OCI-LY3 (cell line): ENCODE results near the gene CDC14A.

Source experiments
- H2AFZ ChIP-seq: fragments of 200-600, 300-600 bp; shearing (Covaris generic); 2 replicates; pipeline ENCODE4 v1.6.0; 2014; ENCODE audit warnings: antibody characterized with exemption, low read depth, low read length
- H3K27ac ChIP-seq: fragments of 200-600, 300-600 bp; sonication (generic); 2 replicates; pipeline ENCODE4 v1.5.1; 2014; ENCODE audit warnings: mild to moderate bottlenecking, low read length, moderate library complexity, mixed read lengths
- H3K27me3 ChIP-seq: fragments of 200-600, 300-600 bp; sonication (generic); 2 replicates; pipeline ENCODE4 v1.6.1; 2014; ENCODE audit warnings: low read depth, low read length, mixed read lengths
- H3K36me3 ChIP-seq: fragments of 200-600, 300-600 bp; sonication (generic); replicated peaks from 2 replicates; pipeline ENCODE3; 2014; ENCODE audit warnings: low read depth, low read length, mixed read lengths
- H3K4me1 ChIP-seq: fragments of 300-600, 200-600 bp; sonication (generic); 2 replicates; pipeline ENCODE4 v1.6.1; 2014; ENCODE audit warnings: low read length, mixed read lengths
- H3K4me2 ChIP-seq: fragments of 200-600, 300-600 bp; sonication (generic); 2 replicates; pipeline ENCODE4 v1.6.1; 2014; ENCODE audit warnings: low read length, mixed read lengths
- H3K4me3 ChIP-seq: fragments of 300-600, 200-600 bp; sonication (generic); 2 replicates; pipeline ENCODE4 v1.5.1; 2014; ENCODE audit warnings: antibody characterized with exemption, mild to moderate bottlenecking, low read length, moderate library complexity
- H3K79me2 ChIP-seq: fragments of 300-600, 200-600 bp; shearing (Covaris generic); 2 replicates; pipeline ENCODE4 v1.6.1; 2014; ENCODE audit warnings: mild to moderate bottlenecking, low read length, mixed read lengths
- H3K9ac ChIP-seq: fragments of 300-600, 200-600 bp; shearing (Covaris generic); 2 replicates; pipeline ENCODE4 v1.6.0; 2014; ENCODE audit warnings: mild to moderate bottlenecking, low read length, moderate library complexity
- H3K9me3 ChIP-seq: fragments of 200-600, 300-600 bp; shearing (Covaris generic); 2 replicates; pipeline ENCODE4 v1.6.1; 2014; ENCODE audit warnings: low read length, mixed read lengths; ENCODE audit not compliant: insufficient read depth
- H4K20me1 ChIP-seq: fragments of 200-600, 300-600 bp; sonication (generic); 2 replicates; pipeline ENCODE4 v1.6.1; 2016; ENCODE audit warnings: low read length, mixed read lengths; ENCODE audit not compliant: insufficient read depth
- CTCF ChIP-seq: fragments of 200-600, 300-600 bp; sonication (generic); IDR thresholded peaks from 2 replicates; pipeline ENCODE4 v1.5.1; 2014; ENCODE audit warnings: antibody characterized with exemption, low read length, low read depth
- EZH2phosphoT487 ChIP-seq: fragments of 200-600 bp; shearing (Covaris generic); IDR thresholded peaks from 2 replicates; pipeline ENCODE4 v1.6.1; 2018; ENCODE audit warnings: antibody characterized with exemption, mixed run types, low read depth

The CDC14A gene

GRCh38 chr1:100552922-100553321 is 200.6 kb downstream of the CDC14A start:
- no peaks in the 10 kb centered on the region for H3K79me2 ChIP-seq
- no peaks in the 10 kb centered on the region for H4K20me1 ChIP-seq
- no peak overlapping the region for H2AFZ ChIP-seq
- H3K27me3 ChIP-seq: no peaks in the 10 kb centered on the region
- H3K4me1 ChIP-seq: no peaks in the 10 kb centered on the region
- no peak overlapping the region for H3K27ac ChIP-seq
- no peak overlapping the region for H3K9ac ChIP-seq
- no peak overlapping the region for H3K4me2 ChIP-seq
- H3K9me3 ChIP-seq: no peaks in the 10 kb centered on the region
- TF ChIP-seq CTCF (no peak), EZH2phosphoT487 (no peak)
- no peak overlapping the region for H3K4me3 ChIP-seq
- no peaks in the 10 kb centered on the region for H3K36me3 ChIP-seq

- H4K20me1 ChIP-seq: no peaks in the 10 kb centered on the region
- H3K4me1 ChIP-seq: no peaks in the 10 kb centered on the region
- H3K4me2 ChIP-seq: no peak overlapping the region
- H3K79me2 ChIP-seq: no peaks in the 10 kb centered on the region
- H3K27ac ChIP-seq: no peak overlapping the region
- H3K9me3 ChIP-seq: no peaks in the 10 kb centered on the region
- no peak overlapping the region for H3K4me3 ChIP-seq
- no peak overlapping the region for H2AFZ ChIP-seq
- TF ChIP-seq CTCF: no peak
- TF ChIP-seq EZH2phosphoT487: no peak
- no peaks in the 10 kb centered on the region for H3K27me3 ChIP-seq
- no peak overlapping the region for H3K9ac ChIP-seq
- H3K36me3 ChIP-seq: no peaks in the 10 kb centered on the region
These were observed 203.9 kb downstream of the CDC14A start for GRCh38 chr1:100556181-100556580.

- H3K4me3 ChIP-seq: no peak overlapping the region
- H3K4me2 ChIP-seq: no peak overlapping the region
- no peak overlapping the region for H3K9ac ChIP-seq
These were observed 204.8 kb downstream of the CDC14A start for GRCh38 chr1:100556925-100557605.

GRCh38 chr1:100557606-100557953 is 205.3 kb downstream of the CDC14A start:
- no peaks in the 10 kb centered on the region for H4K20me1 ChIP-seq
- H3K36me3 ChIP-seq: no peaks in the 10 kb centered on the region
- H2AFZ ChIP-seq: no peak overlapping the region
- H3K27ac ChIP-seq: no peak overlapping the region
- H3K4me3 ChIP-seq: no peak overlapping the region
- no peak overlapping the region for H3K9ac ChIP-seq
- no peaks in the 10 kb centered on the region for H3K79me2 ChIP-seq
- H3K9me3 ChIP-seq: no peaks in the 10 kb centered on the region
- no peak for TF ChIP-seq CTCF
- H3K4me2 ChIP-seq: no peak overlapping the region
- no peaks in the 10 kb centered on the region for H3K27me3 ChIP-seq
- H3K4me1 ChIP-seq: no peaks in the 10 kb centered on the region

More at GRCh38 chr1:100556925-100557605, 204.8 kb downstream of the CDC14A start:
- Histone ChIP-seq H3K36me3 (no peaks in the 10 kb centered on the region), H3K79me2 (no peaks in the 10 kb centered on the region), H3K27me3 (no peaks in the 10 kb centered on the region), H3K9me3 (no peaks in the 10 kb centered on the region), H2AFZ (no peak overlapping the region), H3K27ac (no peak overlapping the region), H4K20me1 (no peaks in the 10 kb centered on the region), H3K4me1 (no peaks in the 10 kb centered on the region)
- TF ChIP-seq EZH2phosphoT487 (no peak), CTCF (no peak)
